ENCODE measurements around the gene CNEP1R1. TPM values are rescaled to one million over a fixed set of nuclear protein-coding genes. Genes with fewer than 3 reads are reported as not detected.

CNEP1R1 gene
- total RNA-seq, 1 experiment from 2014 or later: 12.2 TPM

DNA sequence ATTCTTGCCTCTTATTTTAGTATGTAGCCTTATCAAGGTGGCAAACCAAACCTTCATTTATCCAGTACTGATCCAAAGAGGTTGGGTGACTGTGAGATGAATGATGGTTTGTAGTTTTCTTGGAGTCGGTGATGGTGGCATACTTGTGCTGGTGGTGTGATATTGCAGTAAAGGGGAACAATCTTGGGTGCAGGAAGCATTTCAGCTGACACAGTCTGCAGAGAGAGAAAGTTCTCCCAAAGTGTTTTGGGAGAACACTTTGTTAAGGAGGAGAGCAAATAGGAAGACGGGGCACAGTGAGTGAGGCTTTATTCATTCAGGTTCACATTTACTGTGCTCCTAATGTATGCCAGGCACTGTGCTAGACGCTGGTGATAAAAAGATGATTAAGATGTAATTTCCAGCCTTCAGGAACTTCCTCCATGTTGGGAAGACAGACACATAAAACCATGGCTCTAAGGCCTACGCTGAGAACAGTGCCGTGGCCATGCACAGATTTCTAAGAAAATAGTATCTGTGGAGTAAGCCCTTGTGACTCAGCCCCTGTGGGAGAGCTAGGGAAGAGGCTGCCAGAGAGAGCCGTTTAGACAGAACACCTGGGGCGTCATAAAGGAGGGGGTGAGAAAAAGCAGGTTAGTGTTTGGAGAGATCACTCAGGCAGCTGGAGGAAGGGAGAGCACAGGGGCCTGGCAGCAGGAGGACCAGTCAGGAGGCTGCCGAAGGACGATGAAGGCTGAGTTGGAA lies 54.5 kb downstream of the CNEP1R1 start:
- no peak overlapping the region for H3K4me2 ChIP-seq
- no peak overlapping the region for H3K27ac ChIP-seq
- no peak for DNase-seq
- no peaks in the 10 kb centered on the region for H3K9me3 ChIP-seq (ENCODE audit: insufficient read depth, low read depth)
- POLR2A ChIA-PET (ENCODE audit: unreplicated experiment): no interaction called here
- no peaks in the 10 kb centered on the region for H3K79me2 ChIP-seq (ENCODE audit: low read depth)
- TF ChIP-seq, protein P1, sequence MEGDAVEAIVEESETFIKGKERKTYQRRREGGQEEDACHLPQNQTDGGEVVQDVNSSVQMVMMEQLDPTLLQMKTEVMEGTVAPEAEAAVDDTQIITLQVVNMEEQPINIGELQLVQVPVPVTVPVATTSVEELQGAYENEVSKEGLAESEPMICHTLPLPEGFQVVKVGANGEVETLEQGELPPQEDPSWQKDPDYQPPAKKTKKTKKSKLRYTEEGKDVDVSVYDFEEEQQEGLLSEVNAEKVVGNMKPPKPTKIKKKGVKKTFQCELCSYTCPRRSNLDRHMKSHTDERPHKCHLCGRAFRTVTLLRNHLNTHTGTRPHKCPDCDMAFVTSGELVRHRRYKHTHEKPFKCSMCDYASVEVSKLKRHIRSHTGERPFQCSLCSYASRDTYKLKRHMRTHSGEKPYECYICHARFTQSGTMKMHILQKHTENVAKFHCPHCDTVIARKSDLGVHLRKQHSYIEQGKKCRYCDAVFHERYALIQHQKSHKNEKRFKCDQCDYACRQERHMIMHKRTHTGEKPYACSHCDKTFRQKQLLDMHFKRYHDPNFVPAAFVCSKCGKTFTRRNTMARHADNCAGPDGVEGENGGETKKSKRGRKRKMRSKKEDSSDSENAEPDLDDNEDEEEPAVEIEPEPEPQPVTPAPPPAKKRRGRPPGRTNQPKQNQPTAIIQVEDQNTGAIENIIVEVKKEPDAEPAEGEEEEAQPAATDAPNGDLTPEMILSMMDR (conservative IDR thresholded peaks at IDR 0.05): no peak
- no peak for TF ChIP-seq EZH2 (IDR thresholded peaks at IDR 0.05; ENCODE audit: low read depth)
- no TSS peak for BruUV-seq (replicated peaks)
- intact Hi-C loops (cut with micrococcal nuclease; ENCODE audit: unreplicated experiment): no loop called here
- CTCF ChIA-PET: no interaction called here
- no peaks in the 10 kb centered on the region for H3K4me1 ChIP-seq (replicated peaks; ENCODE audit: insufficient read depth)
- H4K20me1 ChIP-seq (ENCODE audit: insufficient read depth): peaks cover 9% of the 10 kb centered on the region; the same call in 1 of the 2 replicates
- H3K9me2 ChIP-seq (ENCODE audit: insufficient read depth): no peaks in the 10 kb centered on the region
- H3F3A ChIP-seq (ENCODE audit: insufficient read depth, low read depth): no peaks in the 10 kb centered on the region
- H3K27me3 ChIP-seq (ENCODE audit: insufficient read depth, low read depth): no peaks in the 10 kb centered on the region
- H3K4me3 ChIP-seq: no peak overlapping the region
- no peaks in the 10 kb centered on the region for H3K36me3 ChIP-seq (ENCODE audit: low read depth)
- no peak overlapping the region for H2AFZ ChIP-seq

DNA sequence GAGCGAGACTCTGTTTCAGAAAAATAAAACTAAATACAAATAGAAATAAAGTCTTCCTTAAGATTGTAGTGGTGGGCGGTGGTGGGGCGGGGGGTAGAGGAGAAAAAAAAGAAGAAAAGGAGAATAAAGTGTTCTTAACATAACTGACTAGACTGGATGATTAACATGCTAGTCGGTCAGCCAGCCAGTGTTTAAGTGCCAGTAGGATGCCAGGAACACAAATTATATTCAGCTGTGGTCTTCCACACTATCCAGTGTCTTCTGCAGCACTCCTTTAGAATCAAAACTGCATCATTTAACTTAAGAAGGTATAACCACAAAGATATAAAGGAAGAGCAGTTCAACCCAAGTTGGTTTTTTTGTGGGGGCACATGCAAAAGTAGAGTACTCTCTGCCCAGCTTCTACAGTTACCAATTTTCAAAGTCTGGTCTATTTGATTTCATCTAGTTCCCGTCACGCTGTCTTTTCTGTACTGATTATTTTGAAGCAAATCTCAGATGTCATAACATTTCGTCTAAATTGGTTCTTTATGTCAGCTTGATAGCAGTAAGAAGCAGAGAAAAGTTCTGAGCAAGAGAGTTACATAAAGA lies 56.5 kb downstream of the CNEP1R1 start:
- Histone ChIP-seq H2AFZ (no peak overlapping the region), H3K9me2 (ENCODE audit: insufficient read depth) (no peaks in the 10 kb centered on the region), H3K4me1 (replicated peaks; ENCODE audit: insufficient read depth) (no peaks in the 10 kb centered on the region), H4K20me1 (ENCODE audit: insufficient read depth) (peaks cover 9% of the 10 kb centered on the region; the same call in 1 of the 2 replicates), H3K27ac (no peak overlapping the region), H3K4me3 (no peak overlapping the region), H3K36me3 (ENCODE audit: low read depth) (no peaks in the 10 kb centered on the region; the same call in 1 of the 2 replicates), H3F3A (ENCODE audit: insufficient read depth, low read depth) (no peaks in the 10 kb centered on the region), H3K4me2 (no peak overlapping the region), H3K79me2 (ENCODE audit: low read depth) (no peaks in the 10 kb centered on the region), H3K27me3 (ENCODE audit: insufficient read depth, low read depth) (no peaks in the 10 kb centered on the region), H3K9me3 (ENCODE audit: insufficient read depth, low read depth) (no peaks in the 10 kb centered on the region)
- POLR2A ChIA-PET (ENCODE audit: unreplicated experiment): no interaction called here
- no peak for TF ChIP-seq EZH2 (IDR thresholded peaks at IDR 0.05; ENCODE audit: low read depth)
- TF ChIP-seq, protein P1 (conservative IDR thresholded peaks at IDR 0.05): no peak
- no peak for DNase-seq
- CTCF ChIA-PET: no interaction called here
- no TSS peak for BruUV-seq (replicated peaks)
- intact Hi-C loops (cut with micrococcal nuclease; ENCODE audit: unreplicated experiment): no loop called here

DNA sequence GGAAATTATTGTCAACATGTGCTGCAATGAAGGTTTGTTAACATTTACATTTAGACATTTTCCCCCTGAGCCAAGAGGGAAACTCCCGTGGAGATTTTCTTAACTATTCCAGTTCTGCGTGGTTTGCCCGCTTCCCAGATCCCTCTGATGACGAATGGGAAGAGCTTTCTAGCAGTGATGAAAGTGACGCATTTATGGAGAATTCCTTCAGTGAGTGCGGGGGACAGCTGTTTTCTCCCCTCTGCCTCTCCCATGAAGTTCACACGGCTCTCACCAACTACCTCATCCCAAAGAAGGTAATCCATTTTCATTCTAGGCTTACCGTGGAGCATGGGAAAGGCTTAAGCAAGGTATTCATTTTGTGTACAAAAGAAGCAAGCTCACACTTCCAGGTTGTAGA lies 59.0 kb downstream of the CNEP1R1 start:
- no peak for DNase-seq
- peaks cover 7% of the 10 kb centered on the region; the same call in 1 of the 2 replicates for H3K36me3 ChIP-seq (ENCODE audit: low read depth)
- no peak overlapping the region for H3K4me2 ChIP-seq
- H3K9me2 ChIP-seq (ENCODE audit: insufficient read depth): no peaks in the 10 kb centered on the region
- no peak overlapping the region for H3K27ac ChIP-seq
- BruUV-seq (replicated peaks): no TSS peak
- CTCF ChIA-PET: no interaction called here
- H3K4me3 ChIP-seq: no peak overlapping the region
- no peak for TF ChIP-seq EZH2 (IDR thresholded peaks at IDR 0.05; ENCODE audit: low read depth)
- TF ChIP-seq, protein P1 (conservative IDR thresholded peaks at IDR 0.05): no peak
- H3K9me3 ChIP-seq (ENCODE audit: insufficient read depth, low read depth): no peaks in the 10 kb centered on the region
- H3K4me1 ChIP-seq (replicated peaks; ENCODE audit: insufficient read depth): no peaks in the 10 kb centered on the region
- intact Hi-C loops (cut with micrococcal nuclease; ENCODE audit: unreplicated experiment): no loop called here
- H3F3A ChIP-seq (ENCODE audit: insufficient read depth, low read depth): no peaks in the 10 kb centered on the region
- no peaks in the 10 kb centered on the region for H3K79me2 ChIP-seq (ENCODE audit: low read depth)
- no peak overlapping the region for H2AFZ ChIP-seq
- 0 out of 2 replicates have a peak, but pooled peaks cover 4% of the 10 kb centered on the region for H4K20me1 ChIP-seq (ENCODE audit: insufficient read depth)
- no peaks in the 10 kb centered on the region for H3K27me3 ChIP-seq (ENCODE audit: insufficient read depth, low read depth)
- POLR2A ChIA-PET (ENCODE audit: unreplicated experiment): no interaction called here
